Fibroblast of skin of abdomen (primary cell): Measurements from ENCODE around the gene BAD.

Source experiments
- DNase-seq: peaks from one replicate; pipeline ENCODE4 v3.0.0-alpha.2; 2013

Gene BAD

DNA sequence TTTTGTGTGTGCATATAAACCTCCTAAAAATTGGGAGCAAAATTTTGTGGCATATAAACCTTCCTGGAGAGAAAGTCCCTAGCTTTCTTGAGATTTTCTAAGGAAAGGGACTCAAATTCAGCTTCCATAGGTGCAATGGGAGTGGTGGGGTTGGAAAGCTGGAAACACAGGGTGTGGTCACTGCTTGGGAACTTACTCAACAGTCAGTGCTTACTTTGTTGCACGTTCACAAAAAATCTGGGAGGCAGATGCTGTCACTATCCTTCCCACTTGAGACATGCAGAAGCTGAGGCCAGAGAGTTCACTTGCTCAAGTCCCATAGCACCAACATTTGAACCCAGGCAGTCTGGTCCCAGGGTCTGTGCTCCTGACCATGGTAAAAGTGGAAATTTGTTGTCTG lies 11.8 kb upstream of the BAD start:
- DNase-seq = no peak

DNA sequence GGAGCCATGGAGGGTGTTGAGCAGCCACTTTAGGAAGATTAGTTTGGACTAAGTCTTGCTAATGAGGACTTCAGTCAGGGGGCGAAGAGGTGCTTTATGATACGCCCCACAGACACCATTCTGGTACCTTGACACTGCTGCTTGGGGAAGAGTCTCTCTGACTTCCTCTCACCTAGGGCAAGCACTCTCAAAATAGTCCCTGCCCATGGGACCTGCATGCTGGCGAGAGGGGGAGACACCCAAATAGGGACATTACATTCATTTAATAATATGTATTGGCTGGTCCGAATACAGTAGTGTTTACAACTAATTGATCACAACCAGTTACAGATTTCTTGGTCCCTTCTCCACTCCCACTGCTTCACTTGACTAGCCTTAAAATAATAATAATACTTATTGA lies 11.3 kb upstream of the BAD start:
- no peak for DNase-seq

DNA sequence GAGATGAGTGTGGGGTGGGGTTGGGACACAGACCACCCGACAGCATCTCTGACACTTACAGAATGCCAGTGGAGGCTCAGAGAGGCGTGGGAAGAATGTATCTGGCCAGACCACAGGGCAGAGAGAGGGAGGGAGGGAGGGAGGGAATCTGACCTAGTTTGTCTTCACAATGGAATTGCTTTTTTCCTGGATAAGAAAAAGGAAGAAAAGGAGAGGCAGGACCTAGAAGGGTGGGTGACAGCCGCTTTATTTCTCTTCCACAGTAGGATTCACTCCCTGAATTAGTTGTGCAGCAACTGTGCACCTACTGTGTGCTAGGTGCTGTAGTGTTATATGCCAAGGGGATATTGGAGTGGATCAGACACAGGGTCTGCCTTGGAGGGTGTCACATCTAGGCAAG lies 10.3 kb upstream of the BAD start:
- DNase-seq = no peak

DNA sequence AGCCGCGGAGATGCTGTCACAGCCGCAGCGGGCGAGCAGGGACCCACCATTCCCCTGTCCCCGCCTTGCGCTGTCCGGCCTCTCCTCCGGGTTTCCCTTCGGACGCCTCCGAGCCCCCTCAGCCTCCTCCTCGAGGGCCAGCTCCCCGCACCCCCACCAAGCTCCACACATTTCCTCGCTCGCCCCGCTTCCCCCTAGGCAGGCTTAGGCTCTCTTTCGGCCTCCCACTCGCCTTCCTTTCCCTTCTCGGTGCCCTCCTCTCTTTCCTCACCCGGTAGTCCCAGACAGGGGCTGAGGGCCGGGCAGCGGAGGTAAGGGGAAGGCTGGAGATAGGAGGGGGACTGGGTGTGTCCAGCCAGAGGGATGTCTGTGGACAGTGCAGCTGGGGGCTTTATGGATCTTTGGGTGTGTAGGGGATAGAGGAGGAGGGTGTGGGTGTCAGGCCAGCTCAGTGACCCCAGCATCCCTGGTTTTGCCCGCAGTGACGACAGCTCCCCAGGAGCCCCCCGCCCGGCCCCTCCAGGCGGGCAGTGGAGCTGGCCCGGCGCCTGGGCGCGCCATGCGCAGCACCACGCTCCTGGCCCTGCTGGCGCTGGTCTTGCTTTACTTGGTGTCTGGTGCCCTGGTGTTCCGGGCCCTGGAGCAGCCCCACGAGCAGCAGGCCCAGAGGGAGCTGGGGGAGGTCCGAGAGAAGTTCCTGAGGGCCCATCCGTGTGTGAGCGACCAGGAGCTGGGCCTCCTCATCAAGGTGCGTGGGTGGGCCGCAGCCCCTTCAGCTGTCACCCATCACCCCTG lies 8.2 kb upstream of the BAD start:
- DNase-seq = no peak

DNA sequence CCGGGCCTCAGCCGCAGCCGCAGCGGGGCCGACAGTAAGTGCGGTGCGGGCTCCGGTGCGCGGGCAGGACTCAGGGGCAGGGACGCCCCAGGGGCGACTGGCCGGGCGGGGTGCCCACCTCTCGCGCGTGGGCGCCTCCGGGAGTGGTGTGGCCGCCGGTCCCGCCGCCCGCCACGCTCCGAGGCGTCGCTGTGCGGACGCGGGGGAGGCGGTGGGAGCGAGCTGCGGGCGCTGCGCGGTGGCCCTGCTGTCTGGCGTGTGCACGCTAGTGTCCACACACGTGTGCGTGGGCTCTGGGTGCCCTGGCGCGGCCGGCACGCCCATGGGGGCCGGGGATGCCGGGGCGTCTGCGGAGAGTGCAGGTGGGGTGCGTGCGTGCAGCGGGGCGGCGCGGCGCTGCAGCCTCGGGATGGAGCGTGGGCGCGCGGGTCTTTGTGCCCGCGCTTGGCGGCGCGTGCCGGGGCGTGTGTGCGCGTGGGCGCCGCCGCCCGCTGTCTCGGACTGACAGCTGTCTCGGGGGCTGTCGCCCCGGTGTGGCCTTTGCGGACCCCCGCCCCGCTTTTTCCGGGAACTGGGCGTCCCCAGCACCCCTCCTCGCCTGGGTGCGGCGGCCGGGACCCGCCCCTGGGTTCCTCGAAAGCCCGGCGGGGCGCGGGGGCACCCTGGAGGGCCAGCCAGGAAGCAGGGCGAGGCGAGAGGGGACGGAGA lies 7.4 kb upstream of the BAD start:
- DNase-seq = no peak

DNA sequence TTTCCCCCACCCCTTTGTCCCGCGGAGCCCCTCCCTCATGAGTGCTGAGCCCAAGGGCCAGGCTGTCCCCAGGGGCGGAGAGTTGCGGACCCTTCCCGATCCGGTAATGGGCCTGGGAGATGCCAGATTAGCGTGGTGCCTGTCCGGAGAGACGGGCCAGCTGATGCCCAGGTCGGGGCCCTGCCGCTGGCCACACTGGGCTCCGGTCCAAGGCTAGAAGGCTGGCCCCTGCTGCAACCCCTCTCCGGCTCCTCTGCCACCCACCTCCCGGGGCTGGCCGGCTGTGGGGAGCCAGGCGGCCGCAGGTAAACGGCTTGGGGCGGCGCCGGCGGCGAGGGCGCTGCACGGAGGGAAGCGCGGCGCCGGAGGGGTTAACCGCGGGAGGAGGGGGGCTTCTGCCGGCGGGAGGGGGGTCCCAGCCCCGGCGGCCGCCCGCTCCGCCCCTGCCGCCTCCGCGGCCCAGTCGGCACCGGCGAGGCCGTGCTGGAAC lies 6.8 kb upstream of the BAD start, which contains the start of gene KCNK4:
Gene KCNK4, plus strand, starts transcription at position 41 of the 490 bp plus-strand sequence. CDS start 1,717 bp downstream, outside the sequence.
- no peak for DNase-seq

DNA sequence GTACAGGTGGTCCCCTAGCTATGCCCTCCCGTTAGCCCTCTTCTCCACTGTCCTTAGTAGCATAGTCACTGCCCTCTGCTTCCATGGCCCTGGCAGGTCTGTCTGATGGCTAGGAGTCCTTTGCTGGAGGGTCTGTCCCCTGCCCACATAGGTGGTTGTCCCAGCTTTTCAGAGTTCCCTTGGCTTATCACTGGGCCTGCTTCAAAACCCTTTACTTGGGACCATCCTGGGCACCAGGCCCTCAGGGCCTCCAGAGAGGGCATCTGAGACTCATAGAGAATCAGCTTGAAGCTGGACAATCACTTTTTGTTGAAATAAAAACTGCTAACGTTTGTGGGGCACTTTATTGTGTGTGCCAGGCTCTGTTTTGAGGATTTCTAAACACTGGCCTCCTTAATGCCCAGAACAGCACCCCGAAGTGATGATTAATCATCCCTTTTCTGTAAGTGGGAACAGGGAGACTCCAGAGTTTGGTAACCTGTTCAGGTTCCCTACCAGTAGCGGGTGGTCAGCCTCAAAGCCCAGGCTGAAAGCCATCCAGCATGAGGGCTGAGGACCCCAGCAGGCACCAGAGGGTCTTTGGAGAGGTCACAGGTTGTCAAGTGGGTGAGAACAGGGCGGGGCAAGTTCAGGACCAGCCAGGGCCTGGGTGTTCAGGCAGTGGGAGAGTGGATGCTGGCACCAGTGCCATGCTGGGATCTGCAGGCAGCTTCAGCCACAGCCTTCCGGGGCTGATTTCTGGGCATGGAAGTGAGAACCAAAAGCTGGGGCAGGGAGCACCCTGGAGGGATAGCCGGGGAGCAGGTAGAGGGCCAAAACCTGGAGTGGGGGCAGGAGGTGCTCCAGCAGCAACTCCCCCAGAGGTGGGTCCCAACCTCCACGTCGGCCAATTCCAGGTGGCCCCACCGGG lies 6.1 kb upstream of the BAD start:
- DNase-seq = no peak

DNA sequence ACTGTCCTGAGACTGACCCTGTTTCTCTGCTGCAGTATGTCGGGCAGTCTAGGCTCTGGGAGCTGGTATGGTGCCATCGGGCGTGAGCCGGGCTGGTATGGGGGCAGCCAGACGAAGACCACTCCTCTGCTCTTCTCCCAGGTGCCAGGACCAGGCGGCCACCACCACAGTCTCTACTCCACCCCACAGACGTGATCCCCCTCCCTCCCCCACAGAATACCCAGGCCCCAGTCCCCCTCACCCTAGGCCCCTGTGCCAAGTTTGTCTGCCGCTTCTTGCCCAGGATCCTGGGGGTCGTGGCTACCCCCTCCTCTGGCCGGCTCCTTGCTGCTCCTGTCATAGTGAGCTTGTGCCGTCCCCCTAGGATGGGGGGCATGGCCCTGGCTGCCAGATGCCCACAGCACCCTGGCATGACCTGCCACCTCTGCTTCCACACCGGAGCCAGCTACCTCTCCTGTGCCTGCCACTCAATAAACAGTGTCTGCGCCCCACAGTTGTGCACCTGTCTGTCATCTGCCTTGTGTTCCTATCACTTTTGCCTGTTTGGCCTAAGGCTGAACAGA lies 4.6 kb upstream of the BAD start:
- DNase-seq = no peak

DNA sequence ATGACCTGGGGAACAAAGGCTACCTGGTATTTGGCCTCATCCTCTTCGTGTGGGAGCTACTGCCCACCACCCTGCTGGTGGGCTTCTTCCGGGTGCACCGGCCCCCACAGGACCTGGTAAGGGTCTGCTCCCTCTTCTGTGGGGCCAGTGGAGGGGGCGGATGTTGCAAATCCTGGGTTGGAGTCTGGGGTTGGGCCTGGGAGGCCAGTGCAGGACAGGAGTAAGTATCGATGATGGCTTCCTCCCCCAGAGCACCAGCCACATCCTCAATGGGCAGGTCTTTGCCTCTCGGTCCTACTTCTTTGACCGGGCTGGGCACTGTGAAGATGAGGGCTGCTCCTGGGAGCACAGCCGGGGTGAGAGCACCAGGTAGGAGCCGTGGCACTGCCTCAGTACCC lies 3.9 kb upstream of the BAD start:
- no peak for DNase-seq

DNA sequence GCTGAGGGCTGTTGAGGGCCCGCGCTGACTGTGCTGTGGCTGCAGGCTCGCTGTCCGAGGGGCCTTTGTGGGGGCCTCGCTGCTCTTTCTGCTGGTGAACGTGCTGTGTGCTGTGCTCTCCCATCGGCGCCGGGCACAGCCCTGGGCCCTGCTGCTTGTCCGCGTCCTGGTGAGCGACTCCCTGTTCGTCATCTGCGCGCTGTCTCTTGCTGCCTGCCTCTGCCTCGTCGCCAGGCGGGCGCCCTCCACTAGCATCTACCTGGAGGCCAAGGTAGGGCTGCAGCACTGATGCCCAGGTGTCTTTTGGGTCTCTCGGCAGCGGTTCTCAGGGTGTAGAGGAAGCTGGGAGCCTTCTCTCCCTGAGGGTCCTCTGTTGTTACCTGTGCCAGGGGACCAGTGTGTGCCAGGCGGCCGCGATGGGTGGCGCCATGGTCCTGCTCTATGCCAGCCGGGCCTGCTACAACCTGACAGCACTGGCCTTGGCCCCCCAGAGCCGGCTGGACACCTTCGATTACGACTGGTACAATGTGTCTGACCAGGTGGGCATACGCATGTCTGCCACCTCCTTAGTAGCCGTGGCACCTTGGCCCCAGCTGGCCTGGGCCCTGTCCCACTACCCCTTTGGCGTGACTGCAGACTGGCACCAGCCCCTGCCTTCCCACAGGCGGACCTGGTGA lies 3.3 kb upstream of the BAD start:
- DNase-seq = no peak

DNA sequence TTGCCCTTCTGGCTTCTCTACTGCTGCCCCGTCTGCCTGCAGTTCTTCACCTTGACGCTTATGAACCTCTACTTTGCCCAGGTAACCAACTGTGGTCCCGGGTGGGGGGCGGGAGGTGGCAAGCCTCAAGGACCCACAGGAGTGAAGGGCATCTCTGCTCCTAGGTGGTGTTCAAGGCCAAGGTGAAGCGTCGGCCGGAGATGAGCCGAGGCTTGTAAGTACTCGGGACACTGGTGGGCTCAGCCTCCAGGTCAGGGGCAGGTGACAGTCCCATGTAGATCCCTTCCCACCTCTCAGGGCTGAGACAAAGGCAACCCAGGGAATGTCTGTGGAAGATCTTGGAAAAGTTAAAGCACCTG lies 2.3 kb upstream of the BAD start:
- DNase-seq = no peak

DNA sequence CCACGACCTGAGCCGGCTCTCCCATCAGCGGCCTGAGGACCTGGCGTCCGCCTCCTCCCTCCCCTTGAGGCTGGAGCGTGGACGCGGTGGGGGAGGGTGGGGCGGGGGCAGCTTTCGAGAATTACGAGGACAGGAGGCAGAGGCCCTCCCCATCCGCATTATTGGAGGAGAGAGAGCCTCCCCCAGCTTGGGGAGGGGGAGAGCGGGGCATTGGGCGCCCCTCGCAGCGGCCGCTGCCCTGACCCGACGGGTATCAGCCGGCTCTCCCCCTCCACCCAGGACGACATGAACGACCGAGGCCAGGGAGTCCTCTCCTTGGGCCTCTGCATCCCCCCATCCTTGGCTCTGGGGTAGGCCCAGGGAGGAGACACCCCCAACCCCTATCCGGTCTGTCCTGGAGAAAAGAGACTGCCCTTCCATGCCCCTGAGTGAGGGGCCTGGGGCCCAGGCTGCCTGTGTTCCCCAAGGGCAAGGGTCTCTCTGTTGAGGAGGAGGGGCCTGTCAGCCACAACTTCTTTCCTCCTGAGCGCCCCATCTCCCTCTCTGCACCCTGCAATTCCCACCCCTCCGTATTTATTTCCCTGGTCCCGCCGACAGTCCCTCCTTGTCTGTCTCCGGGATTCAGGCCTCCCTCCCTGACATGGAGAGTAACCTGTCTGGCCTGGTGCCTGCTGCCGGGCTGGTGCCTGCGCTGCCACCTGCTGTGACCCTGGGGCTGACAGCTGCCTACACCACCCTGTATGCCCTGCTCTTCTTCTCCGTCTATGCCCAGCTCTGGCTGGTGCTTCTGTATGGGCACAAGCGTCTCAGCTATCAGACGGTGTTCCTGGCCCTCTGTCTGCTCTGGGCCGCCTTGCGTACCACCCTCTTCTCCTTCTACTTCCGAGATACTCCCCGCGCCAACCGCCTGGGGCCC lies 1.7 kb upstream of the BAD start:
- no peak for DNase-seq

DNA sequence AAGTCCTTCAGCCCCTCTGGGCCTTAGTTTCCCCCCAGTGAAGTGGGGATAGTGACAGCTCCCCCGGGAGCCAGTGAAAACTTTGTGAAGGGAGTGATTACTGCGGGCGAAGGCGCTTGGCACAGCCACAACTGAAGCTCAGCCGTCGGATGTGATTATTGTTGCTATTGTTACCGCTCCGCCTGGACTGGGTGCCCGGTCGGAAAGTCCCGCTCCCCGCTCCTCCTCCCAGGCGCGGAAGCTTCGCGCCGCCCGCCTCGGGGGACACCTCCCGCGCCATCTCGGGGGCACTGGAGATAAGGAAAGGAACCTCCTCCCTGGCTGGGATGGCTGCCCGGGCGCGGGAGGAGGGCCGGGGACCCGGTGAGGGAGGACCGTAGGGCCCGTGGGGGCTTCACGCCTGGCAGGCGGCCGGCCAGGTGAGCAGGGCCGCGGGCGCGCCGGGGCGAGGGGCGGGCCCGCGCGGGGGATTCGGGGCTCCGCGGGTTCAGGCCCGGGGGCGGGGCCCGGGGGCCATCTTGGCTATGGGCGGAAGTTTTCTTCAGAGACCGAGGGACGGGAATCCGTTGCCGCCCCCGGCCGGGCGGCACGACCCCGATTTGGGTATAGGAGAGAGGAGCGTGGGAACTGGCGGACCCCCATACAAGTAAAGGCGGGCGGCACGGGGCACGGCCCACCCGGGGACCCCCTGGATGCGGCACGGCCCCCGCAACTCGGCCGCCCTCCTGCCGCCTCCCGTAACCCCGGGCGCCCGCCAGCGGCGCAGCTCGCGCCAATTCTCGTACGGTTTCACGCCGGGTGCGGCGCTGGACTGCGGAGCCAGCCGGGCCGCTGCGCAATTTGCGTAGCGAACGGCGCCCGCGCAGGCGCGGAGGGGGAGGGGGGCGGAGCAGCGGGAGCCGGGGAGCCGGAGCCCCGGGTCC lies 758 bp upstream of the BAD start, which contains the start of gene GPR137:
Gene GPR137, plus strand, starts transcription at position 887 of the 923 bp plus-strand sequence. CDS start 677 bp downstream, outside the sequence.
- peak; percentile 67 for DNase-seq

DNA sequence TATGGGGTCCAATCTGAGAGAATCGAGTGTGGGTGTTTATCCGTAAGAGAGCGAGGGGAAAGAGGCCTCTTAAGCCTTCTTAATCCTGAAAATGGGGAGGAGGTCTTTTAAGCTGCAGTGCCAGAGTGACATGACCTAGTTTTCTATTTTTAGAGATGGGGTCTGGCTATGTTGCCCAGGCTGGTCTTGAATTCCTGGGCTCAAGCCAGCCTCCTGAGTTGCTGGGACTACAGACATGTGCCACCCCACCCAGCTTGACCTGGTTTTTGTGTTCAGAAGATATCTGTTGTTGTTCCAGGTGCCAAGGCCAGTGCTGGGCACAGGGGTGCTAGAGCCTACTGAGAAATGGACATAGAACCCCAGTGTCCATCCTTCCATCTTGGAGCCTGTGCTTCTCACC lies 1.4 kb downstream of the BAD start:
- no peak for DNase-seq

DNA sequence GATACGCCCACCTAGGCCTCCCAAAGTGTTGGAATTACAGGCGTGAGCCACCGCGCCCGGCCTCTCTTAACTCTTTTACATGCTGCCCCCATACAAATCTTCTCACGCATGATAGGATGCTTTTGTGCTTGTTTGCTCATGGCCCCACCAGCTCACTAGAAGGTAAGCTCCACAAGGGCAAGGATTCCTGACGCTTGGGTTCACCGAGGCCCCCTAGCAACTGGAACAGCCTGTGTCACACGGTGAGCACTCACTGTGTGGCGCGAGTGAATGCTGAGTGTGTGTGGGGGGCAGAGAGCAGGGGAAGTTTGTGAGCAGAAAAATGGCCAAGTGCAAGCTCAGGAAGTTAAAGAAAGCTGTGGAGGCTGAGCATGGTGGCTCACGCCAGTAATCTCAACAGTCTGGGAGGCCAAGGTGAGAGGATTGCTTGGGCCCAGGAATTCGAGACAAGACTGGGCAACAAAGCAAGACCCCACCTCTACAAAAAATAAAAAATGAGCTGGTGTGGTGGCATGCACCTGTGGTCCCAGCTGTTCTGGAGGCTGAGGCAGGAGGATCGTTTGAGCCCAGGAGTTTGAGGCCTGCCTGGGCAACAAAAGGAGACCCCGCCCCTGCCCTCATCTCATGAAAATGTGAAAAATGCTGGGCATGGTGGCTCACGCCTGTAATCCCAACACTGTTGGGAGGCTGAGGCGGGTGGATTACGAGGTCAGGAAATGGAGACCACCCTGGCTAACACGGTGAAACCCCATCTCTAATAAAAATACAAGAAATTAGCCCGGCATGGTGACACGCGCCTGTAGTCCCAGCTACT lies 2.3 kb downstream of the BAD start:
- no peak for DNase-seq

DNA sequence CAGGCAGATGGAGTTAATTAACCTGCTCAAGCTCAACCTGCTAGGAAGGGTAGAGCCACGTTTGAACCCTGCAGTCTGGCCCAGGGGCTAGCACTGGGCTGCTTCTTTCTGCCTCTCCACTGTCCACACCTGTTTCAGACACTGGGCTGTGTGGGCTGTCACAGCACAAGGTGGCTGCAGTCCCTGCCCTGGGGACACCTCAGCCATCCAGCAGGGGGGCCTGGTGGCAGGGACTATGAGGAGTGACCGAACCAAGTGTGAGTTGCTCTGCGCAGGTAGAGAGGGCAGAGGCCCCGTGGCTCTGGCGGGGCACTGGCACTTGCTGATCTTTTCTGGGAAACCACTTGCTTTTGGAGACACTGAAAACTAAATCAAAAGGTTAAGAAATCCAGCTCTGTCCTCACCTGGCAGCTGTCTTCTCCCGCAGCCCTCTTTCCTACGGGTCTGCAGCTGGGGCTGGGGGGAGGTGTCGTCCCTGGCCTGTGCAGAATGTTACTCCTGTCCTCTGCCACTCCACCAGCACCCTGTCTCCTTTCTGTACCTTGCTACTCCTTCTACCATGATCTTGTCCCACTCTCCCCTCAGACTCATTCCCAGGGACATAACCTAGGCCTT lies 5.8 kb downstream of the BAD start:
- no peak for DNase-seq

DNA sequence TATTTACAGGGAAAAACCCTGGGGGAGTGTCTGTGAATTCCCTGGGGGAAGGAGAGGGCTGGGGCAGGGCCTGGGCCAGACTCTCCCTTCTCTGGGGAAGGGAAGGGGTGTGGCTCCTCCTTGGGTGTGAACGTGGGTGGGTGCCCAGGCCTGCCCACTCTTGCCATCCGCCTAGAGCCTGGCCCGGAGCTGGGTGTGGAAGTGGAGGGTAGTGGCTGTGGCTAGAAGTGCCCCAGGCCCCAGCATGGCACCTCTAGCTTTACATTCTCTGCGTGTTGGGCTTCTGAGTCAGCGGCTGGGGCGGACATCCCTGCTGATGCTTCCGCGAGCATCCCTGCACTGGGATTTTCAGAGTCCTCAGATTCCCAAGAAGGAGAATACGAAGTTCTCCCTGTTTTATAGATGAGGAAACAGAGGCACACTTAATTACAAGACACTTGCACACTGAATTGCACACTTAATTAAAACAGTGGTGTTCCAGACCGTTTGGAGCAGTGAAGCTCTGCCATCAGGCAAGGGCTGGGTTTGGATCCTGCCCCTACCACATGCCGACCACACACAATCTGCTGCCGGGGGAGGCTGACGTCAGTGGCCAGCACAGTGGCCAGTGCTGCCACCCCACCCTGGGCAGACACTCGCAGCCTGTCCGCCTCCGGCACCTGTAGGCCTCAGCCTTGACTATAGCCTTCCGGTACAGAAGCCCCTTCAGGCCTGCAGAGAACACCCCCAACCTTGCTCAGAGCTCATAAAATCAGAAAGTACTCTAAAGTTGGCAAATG lies 7.6 kb downstream of the BAD start:
- no peak for DNase-seq
